Fibroblast of lung (primary cell): ENCODE data around the gene FBXO31. TPM values are rescaled to one million over a fixed set of nuclear protein-coding genes. Genes with fewer than 3 reads are reported as not detected.

Experiments used
- DNase-seq, 2 donors: peaks; one replicate each; pipeline versions ENCODE4 v3.0.0 to v3.0.0-alpha.2; 2010; ENCODE audit warnings: low read depth in 2 of 2
- H2AFZ ChIP-seq: 2 replicates; pipeline ENCODE4 v1.5.1; 2012; ENCODE audit warnings: low read length, control low read depth, inconsistent platforms
- H3K27ac ChIP-seq: 2 replicates; pipeline ENCODE4 v1.5.1; 2011; ENCODE audit warnings: low read length, control low read depth; ENCODE audit not compliant: insufficient read depth
- H3K27me3 ChIP-seq: 2 replicates; pipeline ENCODE4 v1.5.1; 2011; ENCODE audit warnings: mild to moderate bottlenecking, low read length; ENCODE audit not compliant: control insufficient read depth, insufficient read depth
- H3K36me3 ChIP-seq: 2 replicates; pipeline ENCODE4 v1.5.1; 2011; ENCODE audit warnings: low read length; ENCODE audit not compliant: control insufficient read depth, insufficient read depth
- H3K4me1 ChIP-seq: 2 replicates; pipeline ENCODE4 v1.5.1; 2011; ENCODE audit warnings: low read length; ENCODE audit not compliant: control insufficient read depth, insufficient read depth; ENCODE audit errors: extremely low read depth
- H3K4me2 ChIP-seq: 2 replicates; pipeline ENCODE4 v1.5.1; 2011; ENCODE audit warnings: low read length, control low read depth; ENCODE audit not compliant: insufficient read depth; ENCODE audit errors: extremely low read depth
- H3K4me3 ChIP-seq, 4 experiments: fragments of 200-600 bp in 1 of 4; sonication (generic) in 1 of 4; replicated peaks in 1 of 4; 2 replicates each; pipeline ENCODE4 v1.5.1; 2011 to 2016; ENCODE audit warnings: low read length in 4 of 4, low read depth in 3 of 4, mild to moderate bottlenecking in 3 of 4, control low read depth in 2 of 4, inconsistent platforms in 1 of 4, mixed read lengths in 1 of 4; ENCODE audit not compliant: insufficient read depth in 1 of 4; ENCODE audit errors: control extremely low read depth in 1 of 4
- H3K79me2 ChIP-seq: 2 replicates; pipeline ENCODE4 v1.5.1; 2012; ENCODE audit warnings: mild to moderate bottlenecking, low read length, inconsistent platforms; ENCODE audit not compliant: control insufficient read depth, insufficient read depth
- H3K9ac ChIP-seq: 2 replicates; pipeline ENCODE4 v1.5.1; 2011; ENCODE audit warnings: mild to moderate bottlenecking, low read length, control low read depth; ENCODE audit not compliant: insufficient read depth
- H3K9me3 ChIP-seq: 2 replicates; pipeline ENCODE4 v1.5.1; 2012; ENCODE audit warnings: low read depth, low read length; ENCODE audit not compliant: control insufficient read depth, insufficient read depth
- H4K20me1 ChIP-seq: 2 replicates; pipeline ENCODE4 v1.5.1; 2011; ENCODE audit warnings: low read length; ENCODE audit not compliant: control insufficient read depth, insufficient read depth; ENCODE audit errors: extremely low read depth
- EZH2 ChIP-seq: IDR thresholded peaks from 2 replicates; pipeline ENCODE4 v1.5.1; 2012; ENCODE audit warnings: low read length, control low read depth, mild to moderate bottlenecking; ENCODE audit errors: missing control alignments
- polyA minus RNA-seq: library from RNA; depleted of rRNA, polyadenylated mRNA; stranded (reverse); fragments of >200 nt; gene quantifications from 2 replicates; pipeline ENCODE4 v1.2.3, GENCODE V29; 2011; ENCODE audit warnings: low replicate concordance
- polyA plus RNA-seq, 2 donors: library from polyadenylated mRNA; depleted of rRNA in 1 of 2; stranded (reverse) in 1 of 2; unstranded in 1 of 2; fragments of >200 nt; gene quantifications; 2 replicates each; pipeline ENCODE4 v1.2.1, GENCODE V29; 2011 to 2012; ENCODE audit warnings: missing spikeins in 1 of 2
- total RNA-seq: library from RNA; depleted of rRNA; stranded (reverse); fragments of >200 nt; gene quantifications from 2 replicates; pipeline ENCODE4 v1.2.1, GENCODE V29; 2014
- TF ChIP-seq, protein P1 (sequence below), 2 donors: IDR thresholded peaks in 1 of 2; conservative IDR thresholded peaks in 1 of 2; 1 replicate in 1 of 2; 2 replicates in 1 of 2; pipeline ENCODE4 v1.5.1; 2011 to 2012; ENCODE audit warnings: low read length in 2 of 2, control low read depth in 1 of 2, inconsistent platforms in 1 of 2, low read depth in 1 of 2, mild to moderate bottlenecking in 1 of 2

Gene FBXO31, protein sequence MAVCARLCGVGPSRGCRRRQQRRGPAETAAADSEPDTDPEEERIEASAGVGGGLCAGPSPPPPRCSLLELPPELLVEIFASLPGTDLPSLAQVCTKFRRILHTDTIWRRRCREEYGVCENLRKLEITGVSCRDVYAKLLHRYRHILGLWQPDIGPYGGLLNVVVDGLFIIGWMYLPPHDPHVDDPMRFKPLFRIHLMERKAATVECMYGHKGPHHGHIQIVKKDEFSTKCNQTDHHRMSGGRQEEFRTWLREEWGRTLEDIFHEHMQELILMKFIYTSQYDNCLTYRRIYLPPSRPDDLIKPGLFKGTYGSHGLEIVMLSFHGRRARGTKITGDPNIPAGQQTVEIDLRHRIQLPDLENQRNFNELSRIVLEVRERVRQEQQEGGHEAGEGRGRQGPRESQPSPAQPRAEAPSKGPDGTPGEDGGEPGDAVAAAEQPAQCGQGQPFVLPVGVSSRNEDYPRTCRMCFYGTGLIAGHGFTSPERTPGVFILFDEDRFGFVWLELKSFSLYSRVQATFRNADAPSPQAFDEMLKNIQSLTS
- 38.5 and 40.3 TPM in 2 replicates for total RNA-seq
- polyA plus RNA-seq: 13.5 and 17.6 TPM in 2 replicates
- 21.9 and 26.4 TPM in 2 replicates for polyA plus RNA-seq (2012)
- polyA minus RNA-seq: 43.6 and 55.9 TPM in 2 replicates

- Histone ChIP-seq H3K4me1 (peaks cover 4% of the 10 kb centered on the region), H3K36me3 (no peaks in the 10 kb centered on the region), H3K4me2 (peak within 1 kb of the TSS; percentile 97), H3K4me3 (peak within 1 kb of the TSS; percentile 75 to 77 (median 76)), H3K9ac (peak within 1 kb of the TSS; percentile 86), H3K9me3 (no peaks in the 10 kb centered on the region), H3K27ac (peak within 1 kb of the TSS; percentile 85), H3K27me3 (no peaks in the 10 kb centered on the region), H2AFZ (peak within 1 kb of the TSS; percentile 77), H4K20me1 (no peaks in the 10 kb centered on the region), H3K79me2 (peaks cover 41% of the 10 kb centered on the region)
- DNase-seq: peak; percentile 90 to 94
- TF ChIP-seq EZH2: no peak
- TF ChIP-seq, protein P1, sequence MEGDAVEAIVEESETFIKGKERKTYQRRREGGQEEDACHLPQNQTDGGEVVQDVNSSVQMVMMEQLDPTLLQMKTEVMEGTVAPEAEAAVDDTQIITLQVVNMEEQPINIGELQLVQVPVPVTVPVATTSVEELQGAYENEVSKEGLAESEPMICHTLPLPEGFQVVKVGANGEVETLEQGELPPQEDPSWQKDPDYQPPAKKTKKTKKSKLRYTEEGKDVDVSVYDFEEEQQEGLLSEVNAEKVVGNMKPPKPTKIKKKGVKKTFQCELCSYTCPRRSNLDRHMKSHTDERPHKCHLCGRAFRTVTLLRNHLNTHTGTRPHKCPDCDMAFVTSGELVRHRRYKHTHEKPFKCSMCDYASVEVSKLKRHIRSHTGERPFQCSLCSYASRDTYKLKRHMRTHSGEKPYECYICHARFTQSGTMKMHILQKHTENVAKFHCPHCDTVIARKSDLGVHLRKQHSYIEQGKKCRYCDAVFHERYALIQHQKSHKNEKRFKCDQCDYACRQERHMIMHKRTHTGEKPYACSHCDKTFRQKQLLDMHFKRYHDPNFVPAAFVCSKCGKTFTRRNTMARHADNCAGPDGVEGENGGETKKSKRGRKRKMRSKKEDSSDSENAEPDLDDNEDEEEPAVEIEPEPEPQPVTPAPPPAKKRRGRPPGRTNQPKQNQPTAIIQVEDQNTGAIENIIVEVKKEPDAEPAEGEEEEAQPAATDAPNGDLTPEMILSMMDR (conservative IDR thresholded peaks at IDR 0.05 in 1 of 2, IDR thresholded peaks at IDR 0.05 in 1 of 2; ENCODE audit: low read depth in 1 of 2, low read length in 2 of 2): no peak
Measured at GRCh38 chr16:87383505-87384161, at the start of gene FBXO31. FBXO31 (minus strand) TSS chr16:87383776; CDS start chr16:87383744, 32 bp downstream.

- no peak overlapping the region for H3K4me2 ChIP-seq
- H2AFZ ChIP-seq: no peak overlapping the region
- H3K27me3 ChIP-seq: no peaks in the 10 kb centered on the region
- H3K9ac ChIP-seq: no peak overlapping the region
- no peaks in the 10 kb centered on the region for H4K20me1 ChIP-seq
- peaks cover 20% of the 10 kb centered on the region for H3K79me2 ChIP-seq
- no peak for TF ChIP-seq EZH2
- TF ChIP-seq, protein P1 (conservative IDR thresholded peaks at IDR 0.05 in 1 of 2, IDR thresholded peaks at IDR 0.05 in 1 of 2; ENCODE audit: low read depth in 1 of 2, low read length in 2 of 2): no peak
- peaks cover 3% of the 10 kb centered on the region for H3K36me3 ChIP-seq
- peak overlapping the region; percentile 43 for H3K27ac ChIP-seq
- H3K9me3 ChIP-seq: no peaks in the 10 kb centered on the region
- DNase-seq: no peak
- H3K4me3 ChIP-seq: no peak overlapping the region
- peaks cover 22% of the 10 kb centered on the region for H3K4me1 ChIP-seq
Measured at GRCh38 chr16:87432330-87432915, 48.8 kb upstream of the FBXO31 start.

GRCh38 chr16:87431926-87432325 is 48.4 kb upstream of the FBXO31 start:
- Histone ChIP-seq H3K9ac (no peak overlapping the region), H4K20me1 (no peaks in the 10 kb centered on the region), H3K36me3 (peaks cover 3% of the 10 kb centered on the region), H3K27me3 (no peaks in the 10 kb centered on the region), H3K79me2 (peaks cover 19% of the 10 kb centered on the region), H3K4me3 (no peak overlapping the region), H3K27ac (peak overlapping the region; percentile 43), H2AFZ (no peak overlapping the region), H3K9me3 (no peaks in the 10 kb centered on the region), H3K4me2 (no peak overlapping the region), H3K4me1 (peaks cover 22% of the 10 kb centered on the region)
- TF ChIP-seq EZH2: no peak
- TF ChIP-seq, protein P1 (conservative IDR thresholded peaks at IDR 0.05 in 1 of 2, IDR thresholded peaks at IDR 0.05 in 1 of 2; ENCODE audit: low read depth in 1 of 2, low read length in 2 of 2): no peak
- peak; percentile 84 to 90 for DNase-seq
